ENCODE measurements around the gene TRHDE. TPM values are rescaled to one million over a fixed set of nuclear protein-coding genes. Genes with fewer than 3 reads are reported as not detected.

TRHDE gene
- polyA plus RNA-seq, 1 experiment = 17.1 TPM

- DNase-seq (ENCODE audit: low read depth) = no peak
- no peak overlapping the region for H3K4me3 ChIP-seq (ENCODE audit: low read depth, low read length)
- ChIA-PET CTCF (no interaction called here), POLR2A (no interaction called here)
- no peak for TF ChIP-seq CTCF (IDR thresholded peaks at IDR 0.05; ENCODE audit: insufficient read depth, low read depth, low read length)
- H3K36me3 ChIP-seq (ENCODE audit: control insufficient read depth, insufficient read depth, low read length) = no peaks in the 10 kb centered on the region
- no peaks in the 10 kb centered on the region for H3K27me3 ChIP-seq (ENCODE audit: control insufficient read depth, insufficient read depth, low read length)
These were observed 405.7 kb downstream of the TRHDE start for GRCh38 chr12:72677846-72678245.

- no peak for DNase-seq (ENCODE audit: low read depth)
- ChIA-PET CTCF (interaction anchor here (1.1 kb wide), 1 partner anchor 18 kb away, joined by 3 read pairs; no protein-coding TSS in a partner anchor), POLR2A (no interaction called here)
- TF ChIP-seq CTCF (IDR thresholded peaks at IDR 0.05; ENCODE audit: insufficient read depth, low read depth, low read length) = no peak
- Histone ChIP-seq H3K4me3 (ENCODE audit: low read depth, low read length) (no peak overlapping the region), H3K27me3 (ENCODE audit: control insufficient read depth, insufficient read depth, low read length) (no peaks in the 10 kb centered on the region), H3K36me3 (ENCODE audit: control insufficient read depth, insufficient read depth, low read length) (no peaks in the 10 kb centered on the region)
These were observed 407.1 kb downstream of the TRHDE start for GRCh38 chr12:72679147-72679757.

- TF ChIP-seq CTCF (IDR thresholded peaks at IDR 0.05; ENCODE audit: insufficient read depth, low read depth, low read length) = no peak
- Histone ChIP-seq H3K4me3 (ENCODE audit: low read depth, low read length) (no peak overlapping the region), H3K36me3 (ENCODE audit: control insufficient read depth, insufficient read depth, low read length) (no peaks in the 10 kb centered on the region), H3K27me3 (ENCODE audit: control insufficient read depth, insufficient read depth, low read length) (no peaks in the 10 kb centered on the region)
- DNase-seq (ENCODE audit: low read depth) = no peak
- CTCF ChIA-PET = no interaction called here
- POLR2A ChIA-PET = no interaction called here
These were observed 408.9 kb downstream of the TRHDE start for GRCh38 chr12:72681028-72681427.

- ChIA-PET CTCF (no interaction called here), POLR2A (no interaction called here)
- DNase-seq (ENCODE audit: low read depth) = no peak
- H3K4me3 ChIP-seq (ENCODE audit: low read depth, low read length) = no peak overlapping the region
- no peaks in the 10 kb centered on the region for H3K36me3 ChIP-seq (ENCODE audit: control insufficient read depth, insufficient read depth, low read length)
- TF ChIP-seq CTCF (IDR thresholded peaks at IDR 0.05; ENCODE audit: insufficient read depth, low read depth, low read length) = no peak
- H3K27me3 ChIP-seq (ENCODE audit: control insufficient read depth, insufficient read depth, low read length) = no peaks in the 10 kb centered on the region
These were observed 412.3 kb downstream of the TRHDE start for GRCh38 chr12:72684491-72684890.

- no peaks in the 10 kb centered on the region for H3K27me3 ChIP-seq (ENCODE audit: control insufficient read depth, insufficient read depth, low read length)
- no peak overlapping the region for H3K4me3 ChIP-seq (ENCODE audit: low read depth, low read length)
- no peak for TF ChIP-seq CTCF (IDR thresholded peaks at IDR 0.05; ENCODE audit: insufficient read depth, low read depth, low read length)
- no peak for DNase-seq (ENCODE audit: low read depth)
- CTCF ChIA-PET = interaction anchor here (1.0 to 1.1 kb wide), 2 partner anchors 10 to 16 kb away, joined by 3 to 4 read pairs; no protein-coding TSS in a partner anchor
- H3K36me3 ChIP-seq (ENCODE audit: control insufficient read depth, insufficient read depth, low read length) = no peaks in the 10 kb centered on the region
- POLR2A ChIA-PET = no interaction called here
These were observed 420.2 kb downstream of the TRHDE start for GRCh38 chr12:72692338-72692737.

Measured in BJ (cell line).